Right lobe of liver (tissue), 6 donors: ENCODE results near the gene ROR2. TPM values are rescaled to one million over a fixed set of nuclear protein-coding genes. Genes with fewer than 3 reads are reported as not detected.

ENCODE experiments used
- ATAC-seq, 4 donors: fragments of 200-7000 bp; cut with Tn5 transposase; one replicate each; pipeline ENCODE4 v1.9.1; 2020; ENCODE audit warnings: mild to moderate bottlenecking in 4 of 4, moderate library complexity in 4 of 4
- DNase-seq, 3 donors: peaks; one replicate each; pipeline ENCODE4 v3.0.0-alpha.2; 2020
- H3K27ac ChIP-seq, 3 donors: fragments of 200-600 bp; one replicate each; pipeline ENCODE4 v1.8.0; 2022
- H3K27me3 ChIP-seq, 2 donors: fragments of 200-600 bp; one replicate each; pipeline ENCODE4 v1.8.0; 2022
- H3K36me3 ChIP-seq, 4 donors: fragments of 200-600 bp; sonication (generic) in 1 of 4; one replicate each; pipeline versions ENCODE4 v1.5.1 to v1.8.0; 2017 to 2022; ENCODE audit warnings: control low read depth in 1 of 4
- H3K4me1 ChIP-seq, 4 donors: fragments of 200-600 bp; sonication (generic) in 1 of 4; one replicate each; pipeline versions ENCODE4 v1.5.1 to v1.8.0; 2017 to 2022; ENCODE audit warnings: control low read depth in 1 of 4
- H3K4me3 ChIP-seq, 3 donors: fragments of 200-600 bp; one replicate each; pipeline ENCODE4 v1.8.0; 2022
- H3K9me3 ChIP-seq, 4 donors: fragments of 200-600 bp; sonication (generic) in 1 of 4; one replicate each; pipeline versions ENCODE4 v1.5.1 to v1.8.0; 2017 to 2022; ENCODE audit warnings: control low read depth in 1 of 4
- CTCF ChIP-seq, 4 donors: fragments of 200-600 bp in 3 of 4; fragments of 450-650 bp in 1 of 4; IDR thresholded peaks; one replicate each; pipeline versions ENCODE4 v1.5.1 to v1.8.0; 2016 to 2022; ENCODE audit warnings: antibody characterized with exemption in 4 of 4, mild to moderate bottlenecking in 2 of 4
- POLR2A ChIP-seq: fragments of 450-650 bp; IDR thresholded peaks from one replicate; pipeline ENCODE4 v1.6.1; 2017; ENCODE audit warnings: antibody characterized with exemption, mild to moderate bottlenecking
- WGBS: methylation state at CpG from one replicate; pipeline ENCODE4 v1.1.6; 2018; ENCODE audit warnings: low coverage, low lambda C conversion rate; ENCODE audit not compliant: insufficient coverage; ENCODE audit errors: missing lambda C conversion rate; 5-methylcytosine and 5-hydroxymethylcytosine counted together
- intact Hi-C, 2 donors: fragments of 100-400 bp; cut with DNase I; formaldehyde crosslinking; loops; one replicate each; pipeline versions ENCODE4 v1.11.2 to v1.14.1; 2022
- total RNA-seq, 6 experiments: library from RNA; depleted of rRNA in 2 of 6; stranded (reverse); fragments of >200 nt in 2 of 6; fragmentation: NEBNext Ultra II Directional in 3 of 6; extraction: Animal tissue kit (Norgen Biotek cat#: 25700) in 3 of 6; gene quantifications; one replicate each; pipeline versions ENCODE4 v1.1.0 to v1.2.4, GENCODE V29; 2016 to 2023
- donor health status: DM: no; HTN: yes; CAD: no.
- donor health status: DM: no; HTN: no; CAD: no.
- donor health status: DM: no; HTN: no; CAD: no.
- donor health status: DM: no; HTN: yes; CAD: no.
- donor health status: DM: no; HTN: yes; CAD: no.

The ROR2 gene
- total RNA-seq, 6 experiments from 2014 or later = 0.12 to 1.2 (median 0.49) TPM; not detected in 1

DNA sequence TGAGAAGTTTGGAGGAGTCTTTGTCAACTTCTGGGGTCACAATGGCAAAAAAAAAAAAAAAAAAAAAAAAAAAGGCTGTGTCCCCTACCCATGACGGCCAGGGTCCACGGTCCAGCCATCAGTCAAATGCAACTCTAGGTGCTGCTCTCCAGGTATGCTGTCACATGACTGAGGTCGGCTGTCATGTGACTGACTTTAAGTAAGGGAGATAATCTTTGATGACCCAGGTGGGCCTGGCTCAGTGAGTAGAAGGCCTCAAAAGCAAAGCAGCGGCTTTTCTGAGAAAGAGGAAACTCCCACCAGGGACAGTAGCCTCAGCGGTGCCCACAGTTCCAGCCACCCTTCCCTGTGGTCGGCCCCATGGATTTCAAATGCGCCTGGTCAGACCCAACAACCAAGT is 117.7 kb downstream of the ROR2 start:
- DNase-seq = no peak
- Histone ChIP-seq H3K36me3 (no peaks in the 10 kb centered on the region), H3K27ac (no peak overlapping the region), H3K4me3 (no peak overlapping the region), H3K9me3 (no peaks in the 10 kb centered on the region), H3K27me3 (no peaks in the 10 kb centered on the region), H3K4me1 (no peaks in the 10 kb centered on the region)
- ATAC-seq = no peak
- WGBS = 46% methylated on average over 3 of the region's 7 CpGs
- intact Hi-C loops = no loop called here
- TF ChIP-seq CTCF (IDR thresholded peaks at IDR 0.05) = no peak
- no peak for TF ChIP-seq POLR2A

- no peak for TF ChIP-seq POLR2A
- TF ChIP-seq CTCF (IDR thresholded peaks at IDR 0.05) = no peak
- no peak overlapping the region for H3K27ac ChIP-seq
- H3K27me3 ChIP-seq = no peaks in the 10 kb centered on the region
- intact Hi-C loops = no loop called here
- WGBS = 76% methylated on average over 7 of the region's 8 CpGs
- no peaks in the 10 kb centered on the region for H3K36me3 ChIP-seq
- no peak for ATAC-seq
- H3K4me1 ChIP-seq = no peaks in the 10 kb centered on the region
- no peaks in the 10 kb centered on the region for H3K9me3 ChIP-seq
- H3K4me3 ChIP-seq = no peak overlapping the region
- DNase-seq = no peak
Measured at GRCh38 chr9:91825866-91826265, 124.2 kb downstream of the ROR2 start.

GRCh38 chr9:91825422-91825821 is 124.6 kb downstream of the ROR2 start:
- Histone ChIP-seq H3K27ac (no peak overlapping the region), H3K4me1 (no peaks in the 10 kb centered on the region), H3K4me3 (no peak overlapping the region), H3K36me3 (no peaks in the 10 kb centered on the region), H3K27me3 (no peaks in the 10 kb centered on the region), H3K9me3 (no peaks in the 10 kb centered on the region)
- no peak for TF ChIP-seq CTCF (IDR thresholded peaks at IDR 0.05)
- TF ChIP-seq POLR2A = no peak
- 92% methylated on average over 3 of the region's 4 CpGs for WGBS
- intact Hi-C loops = no loop called here
- ATAC-seq (no peak), DNase-seq (no peak)

- no peak for DNase-seq
- intact Hi-C loops = no loop called here
- Histone ChIP-seq H3K27ac (no peak overlapping the region), H3K27me3 (no peaks in the 10 kb centered on the region), H3K9me3 (no peaks in the 10 kb centered on the region), H3K4me3 (no peak overlapping the region), H3K36me3 (no peaks in the 10 kb centered on the region), H3K4me1 (no peaks in the 10 kb centered on the region)
- 44% methylated on average over 2 of the region's 18 CpGs for WGBS
- ATAC-seq = peak in 1 of 4 donors; percentile 23
- TF ChIP-seq POLR2A (no peak), CTCF (IDR thresholded peaks at IDR 0.05) (no peak)
Measured at GRCh38 chr9:91824601-91825305, 125.3 kb downstream of the ROR2 start.
